Middle frontal gyrus (tissue), 1 donor: ENCODE measurements around the gene GNAQ.
"Not testable (repeated sequence)": the region's sequence is repeated elsewhere in the genome, so short reads cannot be mapped to it uniquely, and the experiment has no call there.

Source experiments
- DNase-seq: peaks from one replicate; pipeline ENCODE4 v3.0.0-alpha.2; 2015; ENCODE audit warnings: low spot score; ENCODE audit errors: extremely low spot score

Gene GNAQ

GRCh38 chr9:77878793-77879192 is 152.8 kb downstream of the GNAQ start:
- not testable (repeated sequence) for DNase-seq

- DNase-seq = no peak
These were observed 153.6 kb downstream of the GNAQ start for GRCh38 chr9:77877976-77878375.

- DNase-seq = no peak
These were observed 155.0 kb downstream of the GNAQ start for GRCh38 chr9:77876590-77876989.

- DNase-seq = no peak
These were observed 155.5 kb downstream of the GNAQ start for GRCh38 chr9:77876091-77876490.

GRCh38 chr9:77872863-77873262 is 158.7 kb downstream of the GNAQ start:
- DNase-seq = no peak

DNA sequence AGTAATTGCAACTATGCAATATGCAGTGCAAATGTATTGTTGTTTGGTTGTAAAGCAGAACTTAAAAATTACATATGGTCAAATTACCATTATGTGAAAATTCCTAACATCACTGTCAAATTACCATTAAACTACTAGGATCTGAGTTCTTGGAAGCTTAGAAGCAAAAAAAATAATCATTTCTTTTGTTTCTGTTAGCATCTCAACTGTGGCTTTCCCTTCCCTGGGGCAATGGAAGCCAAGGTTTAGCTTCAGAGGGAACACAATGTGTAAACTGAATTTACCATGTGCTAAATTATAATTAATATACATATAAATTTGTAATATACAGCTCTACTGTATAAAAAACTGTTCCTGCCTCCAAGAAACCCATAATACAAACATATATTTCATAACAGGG is 159.4 kb downstream of the GNAQ start:
- no peak for DNase-seq

- no peak for DNase-seq
These were observed 160.1 kb downstream of the GNAQ start for GRCh38 chr9:77871483-77871882.

DNA sequence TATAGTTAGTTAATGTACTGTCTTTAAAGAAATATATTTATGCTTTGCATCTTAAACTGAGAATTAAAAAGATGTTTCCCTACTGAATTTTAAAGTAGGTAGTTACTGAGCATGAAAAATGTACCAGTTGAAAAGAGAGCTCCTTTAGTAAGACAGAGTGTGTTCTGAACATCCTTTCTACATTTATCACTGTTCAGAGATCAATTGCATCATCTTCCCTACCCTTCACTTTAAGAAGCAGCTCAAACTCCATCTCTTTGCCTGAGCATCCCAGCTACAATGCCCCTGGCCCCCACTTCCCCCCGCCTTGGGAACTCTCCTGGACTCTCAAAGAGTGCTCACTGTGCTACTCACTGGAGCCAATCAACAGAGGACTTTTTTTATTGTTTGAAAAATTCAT is 164.7 kb downstream of the GNAQ start:
- no peak for DNase-seq

DNA sequence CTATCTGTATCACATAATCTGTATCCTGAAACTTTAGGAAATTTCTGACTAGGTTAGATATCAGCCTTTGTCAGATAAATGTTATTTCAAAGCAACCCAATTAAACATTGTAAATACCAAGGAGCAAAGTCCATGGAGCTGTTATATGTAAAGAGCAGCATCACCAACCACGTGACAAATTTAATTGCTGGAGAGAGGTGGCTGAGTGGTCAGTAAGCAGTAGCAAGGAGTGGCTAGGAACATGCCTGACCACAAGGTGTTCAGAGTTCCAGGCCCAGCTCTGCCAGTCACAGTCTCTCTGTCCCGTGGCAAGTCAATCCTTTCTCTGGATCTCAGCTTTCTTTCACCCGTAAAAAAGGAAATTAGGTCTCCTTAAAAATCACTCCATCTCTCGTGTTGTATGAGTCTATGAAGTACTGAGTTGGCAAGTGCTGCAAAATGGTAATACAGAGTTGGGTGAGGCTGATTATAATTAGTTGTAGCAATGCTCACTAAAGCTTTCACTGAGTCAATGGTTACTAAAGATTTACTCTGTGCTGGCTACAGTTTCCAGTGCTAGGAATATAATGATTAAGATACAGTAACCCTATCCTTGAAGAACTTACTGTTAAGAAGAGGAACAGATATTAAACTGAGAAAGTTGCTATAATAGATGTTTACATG is 166.1 kb downstream of the GNAQ start:
- DNase-seq = no peak

DNA sequence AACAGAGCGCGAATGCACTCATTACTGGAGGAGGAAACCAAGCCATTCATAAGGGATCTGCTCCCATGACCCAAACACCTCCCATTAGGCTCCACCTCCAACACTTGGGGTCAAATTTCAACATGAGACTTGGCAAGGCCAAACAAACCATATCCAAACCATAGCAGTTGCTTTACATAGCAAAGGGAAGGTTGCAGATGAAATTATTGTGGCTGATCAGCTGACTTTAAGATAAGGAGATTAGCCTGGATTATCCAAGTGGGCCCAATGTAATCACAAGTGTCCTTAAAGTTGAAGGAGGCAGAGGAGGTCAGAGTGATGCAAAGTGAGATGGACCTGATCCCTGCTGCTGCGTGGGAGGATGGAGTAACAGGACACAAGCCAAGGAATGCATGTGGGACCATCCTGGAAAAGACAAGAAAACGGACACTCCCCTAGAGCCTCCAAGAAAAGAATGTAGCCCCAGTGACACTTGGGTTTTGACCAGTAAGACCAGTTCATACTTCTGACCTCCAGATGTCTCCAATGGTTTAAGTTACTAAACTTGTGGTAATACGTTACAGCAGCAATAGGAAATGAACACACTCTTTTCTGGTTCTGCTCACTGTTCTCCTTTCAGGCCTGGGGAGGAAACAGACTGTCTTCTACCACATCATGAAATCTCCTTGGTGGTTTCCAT is 167.3 kb downstream of the GNAQ start:
- DNase-seq = no peak

DNA sequence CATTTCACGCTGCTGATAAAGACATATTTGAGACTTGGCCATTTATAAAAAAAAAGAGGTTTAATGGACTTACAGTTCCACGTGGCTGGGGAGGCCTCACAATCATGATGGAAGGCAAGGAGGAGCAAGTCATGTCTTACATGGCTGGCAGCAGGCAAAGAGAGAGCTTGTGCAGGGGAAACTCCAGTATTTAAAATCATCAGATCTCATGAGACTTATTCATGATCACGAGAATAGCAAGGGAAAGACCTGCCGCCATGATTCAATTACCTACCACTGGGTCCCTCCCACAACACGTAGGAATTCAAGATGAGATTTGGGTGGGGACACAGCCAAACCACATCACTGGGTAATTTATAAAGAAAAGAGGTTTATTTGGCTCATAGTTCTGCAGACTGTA is 168.0 kb downstream of the GNAQ start:
- not testable (repeated sequence) for DNase-seq

GRCh38 chr9:77860953-77861352 is 170.7 kb downstream of the GNAQ start:
- DNase-seq = not testable (repeated sequence)

DNA sequence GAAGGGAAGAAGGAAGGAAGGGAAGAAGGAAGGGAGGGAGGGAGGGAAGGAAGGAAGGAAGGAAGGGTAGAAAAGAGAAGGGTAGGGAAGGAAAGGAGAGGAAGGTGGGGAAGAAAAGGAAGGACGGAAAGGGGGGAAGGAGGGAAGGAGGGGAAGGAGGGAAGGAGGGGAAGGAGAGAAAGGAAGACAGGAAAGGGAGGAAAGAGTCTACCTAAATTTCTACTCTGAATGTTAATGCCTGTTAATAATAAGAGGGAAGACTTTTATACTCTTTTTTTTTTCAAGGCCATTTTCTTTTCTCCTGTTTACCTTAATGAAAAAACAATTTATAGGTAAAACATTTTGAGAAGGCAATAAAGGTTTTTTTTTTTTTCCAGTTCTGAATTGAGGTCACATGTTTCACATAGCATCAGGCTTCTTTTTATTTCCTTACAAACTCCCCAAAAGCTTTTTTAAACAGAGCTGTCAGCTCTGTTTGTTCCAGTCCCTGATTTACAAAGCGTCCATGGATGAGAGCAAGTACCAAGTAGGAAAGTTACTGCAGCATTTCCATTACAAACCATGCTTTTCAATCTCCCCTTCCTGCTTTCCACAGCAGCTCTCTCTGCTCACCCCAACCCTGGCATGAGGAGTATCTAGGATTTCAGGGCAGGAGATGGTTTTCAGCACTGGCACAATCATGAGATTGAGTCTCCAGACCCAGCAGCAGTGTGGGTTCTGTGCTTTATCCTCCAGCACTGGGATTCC is 173.9 kb downstream of the GNAQ start:
- DNase-seq = no peak

- DNase-seq = no peak
These were observed 175.0 kb downstream of the GNAQ start for GRCh38 chr9:77856615-77857014.

DNA sequence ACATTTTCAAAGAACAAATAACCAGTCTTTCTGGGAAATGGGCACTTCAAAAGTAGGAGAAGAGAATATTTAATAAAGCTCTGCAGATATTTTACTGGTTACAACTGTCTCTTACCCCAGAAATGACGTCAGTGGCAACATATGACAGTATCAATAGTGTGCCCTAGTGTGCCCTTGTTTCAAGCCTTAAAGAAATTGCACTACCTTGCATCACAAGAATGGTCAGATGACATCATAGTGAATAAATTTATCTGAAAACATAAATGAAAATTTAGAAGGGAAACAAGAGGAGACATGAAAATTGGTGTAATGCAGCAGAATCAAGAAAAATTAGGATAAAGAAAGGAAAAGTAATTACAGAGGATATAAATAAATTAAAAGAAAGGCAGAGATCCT is 176.7 kb downstream of the GNAQ start:
- DNase-seq = no peak

DNA sequence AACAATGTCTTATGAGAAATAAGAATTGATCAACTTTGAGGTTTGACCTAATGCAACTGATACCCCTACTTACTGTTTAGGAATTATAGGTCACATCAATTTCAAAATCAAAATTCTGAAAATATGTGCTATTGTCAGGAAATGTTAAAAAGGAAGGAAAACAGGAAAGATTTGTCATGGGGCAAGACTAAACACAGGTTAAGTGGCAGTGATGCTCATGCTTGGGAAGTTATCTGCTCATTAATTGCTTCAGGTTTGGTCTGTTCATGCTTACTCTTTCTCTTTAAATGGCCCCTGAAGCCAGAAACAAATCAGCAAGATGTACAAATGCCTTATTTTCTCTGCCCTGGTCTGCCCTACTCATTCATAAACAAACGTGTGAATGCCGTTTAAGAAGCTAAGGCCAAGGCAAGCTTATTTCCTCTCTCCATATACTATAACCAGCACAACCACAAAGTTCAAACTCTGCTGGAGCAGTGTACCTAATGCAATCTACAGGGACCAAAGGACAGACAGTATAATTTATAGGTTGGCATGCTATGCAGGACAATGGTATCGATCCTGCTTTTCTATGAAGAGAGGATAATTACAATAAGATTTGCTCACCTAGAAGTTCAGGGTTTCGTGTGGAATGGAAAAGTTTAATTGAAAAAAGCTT is 177.2 kb downstream of the GNAQ start:
- no peak for DNase-seq

- no peak for DNase-seq
These were observed 177.9 kb downstream of the GNAQ start for GRCh38 chr9:77853716-77854115.

DNA sequence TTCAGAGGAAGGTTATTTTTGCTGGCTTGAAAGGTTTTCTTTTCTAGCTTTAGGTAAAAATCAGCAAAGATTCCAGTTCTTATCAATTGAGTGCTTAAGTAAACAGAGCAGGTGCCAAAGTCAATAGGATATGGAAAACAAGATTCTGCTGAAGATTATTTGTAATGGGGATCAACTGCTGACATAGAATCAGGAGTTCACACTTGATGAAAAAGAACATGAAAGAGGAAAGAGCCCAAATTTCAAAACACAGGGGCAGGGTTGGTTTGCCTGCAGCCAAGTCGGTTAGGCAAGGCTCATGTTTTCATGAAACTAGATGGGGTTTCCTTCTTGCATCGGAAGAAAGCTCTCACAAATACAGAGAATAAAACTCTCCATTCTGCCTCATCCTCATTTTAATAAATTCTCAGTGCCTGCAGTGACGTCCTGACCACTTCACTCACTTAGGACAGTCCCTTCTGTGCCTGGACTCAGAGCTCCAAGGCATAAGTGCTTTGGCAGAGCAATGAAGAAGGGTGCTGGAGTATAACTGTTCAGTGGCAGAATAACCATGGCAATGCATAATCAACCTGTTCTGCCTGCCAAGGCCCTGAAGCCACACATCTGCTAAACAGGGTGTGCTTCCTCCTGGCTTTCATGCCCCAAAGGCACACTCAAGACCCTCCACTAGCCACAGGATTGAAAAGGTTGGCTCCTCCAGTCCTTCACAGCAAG is 179.6 kb downstream of the GNAQ start:
- no peak for DNase-seq

DNA sequence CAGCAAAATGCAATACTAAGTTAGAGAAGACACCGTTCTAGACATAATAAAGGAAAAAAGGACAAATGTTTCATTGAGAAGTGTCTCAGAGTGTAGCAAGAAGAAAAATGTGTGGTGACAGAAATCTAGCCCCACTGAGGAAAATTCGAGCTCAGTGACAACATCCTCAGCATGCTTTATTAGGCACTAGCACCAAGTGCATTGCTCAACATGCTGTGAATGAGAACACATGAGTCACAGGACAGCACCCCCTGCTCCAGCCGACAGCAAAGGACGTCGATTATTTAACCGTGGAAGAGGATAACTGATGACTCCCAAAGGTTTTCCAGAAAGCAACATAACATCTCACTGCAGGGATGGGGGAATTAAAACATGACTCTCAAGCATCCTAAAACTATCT is 182.7 kb downstream of the GNAQ start:
- no peak for DNase-seq

DNA sequence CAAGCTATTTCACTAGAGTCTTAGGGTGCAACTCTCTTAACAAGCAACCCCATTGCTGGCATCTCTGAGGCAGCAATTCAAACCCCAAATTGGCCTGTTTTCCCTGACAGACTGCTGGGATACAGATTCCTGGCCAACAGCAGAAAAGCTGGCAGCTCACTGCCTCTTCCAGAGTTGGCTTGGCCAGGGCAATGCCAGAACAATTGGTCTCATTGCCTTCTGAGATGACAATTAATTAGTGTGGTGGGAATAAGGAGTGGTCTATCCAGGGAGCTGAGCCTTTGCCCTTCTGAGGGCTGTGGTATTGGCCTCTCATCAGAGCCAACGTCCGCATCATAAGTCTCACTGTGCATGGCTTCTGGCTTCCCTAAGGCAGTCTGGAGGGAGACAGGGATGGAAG is 183.2 kb downstream of the GNAQ start:
- peak; percentile 40 for DNase-seq

DNA sequence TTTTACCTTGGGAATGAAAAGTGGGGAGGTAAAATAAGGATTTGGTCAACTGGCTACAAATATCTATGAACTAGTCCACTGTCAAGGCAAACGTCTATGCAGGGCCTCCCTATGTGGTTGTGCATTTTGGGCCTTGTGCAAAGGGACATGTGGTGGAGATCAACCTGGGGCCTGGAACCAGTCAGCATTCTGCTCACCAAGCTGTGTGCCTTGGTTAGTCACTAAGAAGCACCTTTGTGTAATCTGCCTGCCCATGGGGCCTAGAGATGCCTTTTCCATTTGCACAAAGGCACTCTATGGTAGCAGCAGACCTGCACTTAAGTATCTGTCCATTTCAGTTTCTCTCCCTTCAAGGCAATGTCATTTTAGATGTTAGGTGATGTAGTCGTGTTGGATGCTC is 184.0 kb downstream of the GNAQ start:
- no peak for DNase-seq
